CD14-positive monocyte (primary cell): ENCODE data around the gene CFAP299. TPM values are rescaled to one million over a fixed set of nuclear protein-coding genes. Genes with fewer than 3 reads are reported as not detected.

Source experiments
- DNase-seq, 3 donors: peaks; one replicate each; pipeline ENCODE4 v3.0.0-alpha.2; 2011 to 2022
- H2AFZ ChIP-seq: 2 replicates; pipeline ENCODE4 v1.6.0; 2012; ENCODE audit warnings: mild to moderate bottlenecking, low read depth, low read length, inconsistent platforms; ENCODE audit not compliant: insufficient read depth, poor library complexity, severe bottlenecking
- H3K27ac ChIP-seq, 2 donors: 1 replicate in 1 of 2; 2 replicates in 1 of 2; pipeline ENCODE4 v1.5.1; 2012 to 2013; ENCODE audit warnings: low read length in 2 of 2, control low read depth in 1 of 2, inconsistent platforms in 1 of 2, low read depth in 1 of 2, mild to moderate bottlenecking in 1 of 2
- H3K27me3 ChIP-seq, 2 donors: one replicate each; pipeline versions ENCODE4 v1.6.0 to v1.6.1; 2011 to 2013; ENCODE audit warnings: low read length in 2 of 2; ENCODE audit not compliant: control insufficient read depth in 2 of 2, insufficient read depth in 2 of 2
- H3K36me3 ChIP-seq, 2 donors: replicated peaks in 1 of 2; 1 replicate in 1 of 2; 2 replicates in 1 of 2; pipeline versions ENCODE4 v1.5.1 to v1.6.1; 2012 to 2013; ENCODE audit warnings: low read length in 2 of 2, control low read depth in 1 of 2, inconsistent platforms in 1 of 2, mild to moderate bottlenecking in 1 of 2; ENCODE audit not compliant: insufficient read depth in 2 of 2, control insufficient read depth in 1 of 2
- H3K4me1 ChIP-seq, 2 donors: 1 replicate in 1 of 2; 2 replicates in 1 of 2; pipeline versions ENCODE4 v1.5.1 to v1.6.1; 2012 to 2013; ENCODE audit warnings: low read length in 2 of 2, control low read depth in 1 of 2, inconsistent platforms in 1 of 2, mild to moderate bottlenecking in 1 of 2, moderate library complexity in 1 of 2; ENCODE audit not compliant: insufficient read depth in 2 of 2, control insufficient read depth in 1 of 2
- H3K4me2 ChIP-seq: replicated peaks from 2 replicates; pipeline ENCODE3; 2012; ENCODE audit warnings: low read length, moderate library complexity, mild to moderate bottlenecking; ENCODE audit not compliant: poor library complexity, severe bottlenecking; ENCODE audit errors: extremely low read depth
- H3K4me3 ChIP-seq, 3 experiments: fragments of 200-600 bp in 1 of 3; sonication (generic) in 1 of 3; replicated peaks in 1 of 3; 1 replicate in 2 of 3; 2 replicates in 1 of 3; pipeline ENCODE4 v1.5.1; 2011 to 2013; ENCODE audit warnings: low read length in 3 of 3, mild to moderate bottlenecking in 3 of 3, control low read depth in 2 of 3, low read depth in 2 of 3, inconsistent platforms in 1 of 3, moderate library complexity in 1 of 3
- H3K79me2 ChIP-seq: 2 replicates; pipeline ENCODE4 v1.6.0; 2012; ENCODE audit warnings: mild to moderate bottlenecking, control low read depth, inconsistent platforms, low read length, moderate library complexity; ENCODE audit not compliant: insufficient read depth
- H3K9ac ChIP-seq: 2 replicates; pipeline ENCODE4 v1.6.0; 2017; ENCODE audit warnings: low read length, mild to moderate bottlenecking; ENCODE audit not compliant: insufficient read depth, poor library complexity, severe bottlenecking
- H3K9me3 ChIP-seq, 2 donors: replicated peaks in 1 of 2; 1 replicate in 1 of 2; 2 replicates in 1 of 2; pipeline versions ENCODE4 v1.5.1 to v1.6.1; 2012 to 2013; ENCODE audit warnings: low read length in 2 of 2, control low read depth in 1 of 2; ENCODE audit not compliant: control insufficient read depth in 1 of 2, insufficient read depth in 1 of 2
- H4K20me1 ChIP-seq: 2 replicates; pipeline ENCODE4 v1.6.0; 2012; ENCODE audit warnings: mild to moderate bottlenecking, low read length, control low read depth, moderate library complexity; ENCODE audit not compliant: insufficient read depth
- H3K27ac Mint-ChIP-seq, 7 donors: one replicate each; pipeline ENCODE4 v1.8.0; 2020; ENCODE audit warnings: mild to moderate bottlenecking in 7 of 7, mixed read lengths in 7 of 7, moderate library complexity in 6 of 7, inconsistent platforms in 2 of 7
- H3K27me3 Mint-ChIP-seq, 3 donors: one replicate each; pipeline ENCODE4 v1.8.0; 2021 to 2022; ENCODE audit warnings: low read depth in 3 of 3, mild to moderate bottlenecking in 3 of 3, mixed read lengths in 3 of 3, moderate library complexity in 3 of 3, inconsistent platforms in 1 of 3
- H3K36me3 Mint-ChIP-seq, 2 donors: one replicate each; pipeline ENCODE4 v1.8.0; 2020; ENCODE audit warnings: mixed read lengths in 2 of 2, inconsistent platforms in 1 of 2, mild to moderate bottlenecking in 1 of 2
- H3K4me1 Mint-ChIP-seq: one replicate; pipeline ENCODE4 v1.8.0; 2020; ENCODE audit warnings: mild to moderate bottlenecking, mixed read lengths
- H3K4me3 Mint-ChIP-seq, 2 donors: one replicate each; pipeline ENCODE4 v1.8.0; 2020; ENCODE audit warnings: mild to moderate bottlenecking in 2 of 2, mixed read lengths in 2 of 2, moderate library complexity in 1 of 2
- H3K9me3 Mint-ChIP-seq, 7 donors: one replicate each; pipeline ENCODE4 v1.8.0; 2020 to 2022; ENCODE audit warnings: mixed read lengths in 7 of 7, mild to moderate bottlenecking in 6 of 7, moderate library complexity in 6 of 7, inconsistent platforms in 2 of 7
- CTCF ChIP-seq: fragments of 200-600 bp; IDR thresholded peaks from one replicate; pipeline ENCODE4 v1.8.0; 2022; ENCODE audit warnings: antibody characterized with exemption, mild to moderate bottlenecking
- WGBS: methylation state at CpG from one replicate; pipeline ENCODE4 v1.1.5; 2013; ENCODE audit warnings: missing lambda C conversion rate; ENCODE audit not compliant: insufficient coverage; 5-methylcytosine and 5-hydroxymethylcytosine counted together
- intact Hi-C, 2 donors: fragments of 100-400 bp; cut with micrococcal nuclease; formaldehyde crosslinking; loops; one replicate each; pipeline versions ENCODE4 v1.15.0 to v1.15.1; 2023
- polyA plus RNA-seq, 3 donors: library from polyadenylated mRNA; depleted of rRNA in 1 of 3; unstranded in 2 of 3; stranded (reverse) in 1 of 3; fragments of 300-500 nt in 2 of 3; fragments of >200 nt in 1 of 3; fragmentation: Illumina TruSeq in 2 of 3; gene quantifications; 1 replicate in 2 of 3; 2 replicates in 1 of 3; pipeline ENCODE4 v1.2.3, GENCODE V29; 2012 to 2021

The CFAP299 gene
- polyA plus RNA-seq, 3 donors: not detected

DNA sequence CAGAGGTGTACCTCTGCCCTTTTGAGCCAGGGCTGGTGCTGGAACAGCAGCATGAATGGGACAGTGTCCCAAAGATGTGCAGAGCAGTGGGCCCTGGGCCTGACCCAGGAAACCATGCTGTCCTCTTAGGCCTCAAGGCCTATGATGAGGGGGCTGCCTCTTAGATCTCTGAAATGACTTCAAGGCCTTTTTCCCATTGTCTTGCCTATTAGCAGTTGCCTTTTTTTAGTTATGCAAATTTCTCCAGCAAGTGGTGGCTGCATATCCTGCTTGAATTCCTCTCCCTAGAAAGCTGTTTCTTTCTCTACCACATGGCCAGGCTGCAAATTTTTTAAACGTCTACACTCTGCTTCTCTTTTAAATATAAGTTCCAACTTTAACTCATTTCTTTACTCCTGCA is 160.3 kb downstream of the CFAP299 start:
- TF ChIP-seq CTCF: no peak
- Histone ChIP-seq H3K36me3 (no peaks in the 10 kb centered on the region), H3K27me3 (no peaks in the 10 kb centered on the region), H3K4me1 (no peaks in the 10 kb centered on the region), H3K4me3 (no peak overlapping the region), H3K4me2 (no peak overlapping the region), H3K9ac (no peak overlapping the region), H3K27ac (no peak overlapping the region), H3K9me3 (no peaks in the 10 kb centered on the region), H3K79me2 (no peaks in the 10 kb centered on the region), H2AFZ (no peak overlapping the region), H4K20me1 (no peaks in the 10 kb centered on the region)
- no peaks in the 10 kb centered on the region for H3K36me3 Mint-ChIP-seq
- H3K9me3 Mint-ChIP-seq: peaks cover 0 to 6% (median 4%) of the 10 kb centered on the region in 7 donors
- intact Hi-C loops: no loop called here
- H3K4me1 Mint-ChIP-seq: no peaks in the 10 kb centered on the region
- no peak overlapping the region for H3K27ac Mint-ChIP-seq
- H3K4me3 Mint-ChIP-seq: no peak overlapping the region
- H3K27me3 Mint-ChIP-seq: peaks cover 0 to 2% (median 0%) of the 10 kb centered on the region in 3 donors
- WGBS: no CpG with 5 or more reads among the region's 1 CpG
- no peak for DNase-seq

- Histone ChIP-seq H3K27ac (no peak overlapping the region), H3K4me2 (no peak overlapping the region), H2AFZ (no peak overlapping the region), H3K27me3 (no peaks in the 10 kb centered on the region), H3K36me3 (no peaks in the 10 kb centered on the region), H3K4me1 (no peaks in the 10 kb centered on the region), H3K9ac (no peak overlapping the region), H3K9me3 (no peaks in the 10 kb centered on the region), H3K79me2 (no peaks in the 10 kb centered on the region), H3K4me3 (no peak overlapping the region), H4K20me1 (no peaks in the 10 kb centered on the region)
- no peak for TF ChIP-seq CTCF
- Mint-ChIP-seq H3K9me3 (peaks cover 0 to 6% (median 3%) of the 10 kb centered on the region in 7 donors), H3K4me1 (no peaks in the 10 kb centered on the region), H3K4me3 (no peak overlapping the region), H3K27me3 (peaks cover 0 to 2% (median 0%) of the 10 kb centered on the region in 3 donors), H3K36me3 (no peaks in the 10 kb centered on the region), H3K27ac (no peak overlapping the region)
- intact Hi-C loops: no loop called here
- WGBS: no CpG with 5 or more reads among the region's 1 CpG
- no peak for DNase-seq
Measured at GRCh38 chr4:80498725-80499124, 163.2 kb downstream of the CFAP299 start.
